ENCODE data around the gene ACTMAP. TPM values are rescaled to one million over a fixed set of nuclear protein-coding genes. Genes with fewer than 3 reads are reported as not detected.

ACTMAP gene
- total and polyA plus RNA-seq, 12 donors = 2.2 to 28.0 (median 12.2) TPM

DNA sequence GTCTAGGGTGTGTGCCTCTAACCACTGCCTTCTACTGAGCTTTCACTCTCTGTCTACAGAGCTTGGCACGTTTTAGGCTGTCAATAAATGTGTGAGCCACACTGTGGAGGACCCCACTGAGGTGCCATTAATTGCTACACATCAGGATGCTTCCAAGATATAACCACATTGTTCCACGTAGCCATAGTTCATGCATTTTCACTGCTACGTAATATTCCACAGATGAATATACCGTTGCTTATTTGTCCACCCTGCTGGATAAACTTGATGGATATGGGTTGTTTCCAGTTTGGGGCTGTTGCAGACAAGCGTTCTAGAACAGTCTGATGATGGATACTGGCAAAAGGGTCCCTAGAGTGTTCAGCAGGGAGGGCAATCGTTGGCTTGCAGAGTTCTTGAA is 48.5 kb downstream of the ACTMAP start:
- no peak for TF ChIP-seq POLR2A (IDR thresholded peaks at IDR 0.05)
- TF ChIP-seq, protein P1, sequence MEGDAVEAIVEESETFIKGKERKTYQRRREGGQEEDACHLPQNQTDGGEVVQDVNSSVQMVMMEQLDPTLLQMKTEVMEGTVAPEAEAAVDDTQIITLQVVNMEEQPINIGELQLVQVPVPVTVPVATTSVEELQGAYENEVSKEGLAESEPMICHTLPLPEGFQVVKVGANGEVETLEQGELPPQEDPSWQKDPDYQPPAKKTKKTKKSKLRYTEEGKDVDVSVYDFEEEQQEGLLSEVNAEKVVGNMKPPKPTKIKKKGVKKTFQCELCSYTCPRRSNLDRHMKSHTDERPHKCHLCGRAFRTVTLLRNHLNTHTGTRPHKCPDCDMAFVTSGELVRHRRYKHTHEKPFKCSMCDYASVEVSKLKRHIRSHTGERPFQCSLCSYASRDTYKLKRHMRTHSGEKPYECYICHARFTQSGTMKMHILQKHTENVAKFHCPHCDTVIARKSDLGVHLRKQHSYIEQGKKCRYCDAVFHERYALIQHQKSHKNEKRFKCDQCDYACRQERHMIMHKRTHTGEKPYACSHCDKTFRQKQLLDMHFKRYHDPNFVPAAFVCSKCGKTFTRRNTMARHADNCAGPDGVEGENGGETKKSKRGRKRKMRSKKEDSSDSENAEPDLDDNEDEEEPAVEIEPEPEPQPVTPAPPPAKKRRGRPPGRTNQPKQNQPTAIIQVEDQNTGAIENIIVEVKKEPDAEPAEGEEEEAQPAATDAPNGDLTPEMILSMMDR (IDR thresholded peaks at IDR 0.05) = no peak
- Histone ChIP-seq H3K4me3 (no peak overlapping the region), H3K36me3 (replicated peaks in 1 of 2) (peaks cover 0 to 60% of the 10 kb centered on the region in 2 donors), H3K4me1 (replicated peaks in 1 of 2) (no peaks in the 10 kb centered on the region), H3K27me3 (no peaks in the 10 kb centered on the region), H3K9me3 (replicated peaks in 1 of 3) (no peaks in the 10 kb centered on the region), H3K27ac (no peak overlapping the region)
- WGBS, 4 donors = 94 to 98% (median 97%) methylated on average over 6 of the region's 6 CpGs
- intact Hi-C loops (cut with DNase I) = no loop called here
- DNase-seq = no peak

DNA sequence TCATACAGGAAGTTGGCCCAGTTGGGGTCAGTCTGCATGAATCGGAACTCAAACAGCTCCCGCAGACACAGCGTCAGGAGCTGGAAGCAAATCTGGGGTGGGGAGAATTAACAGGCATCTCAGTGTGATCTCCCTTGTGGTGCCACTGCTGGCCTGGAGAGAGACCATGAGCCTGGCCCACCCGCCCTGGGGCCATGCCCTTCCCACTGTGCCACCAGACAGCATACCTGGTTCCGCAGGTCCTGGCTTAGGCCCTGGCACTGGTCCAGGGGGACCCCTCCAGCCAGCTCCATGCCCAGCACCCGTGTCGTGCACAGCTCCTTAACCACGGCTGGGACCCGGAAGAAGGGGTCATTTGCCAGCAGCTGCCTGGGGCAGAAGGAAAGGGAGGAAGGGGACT is 50.2 kb downstream of the ACTMAP start:
- no peak for DNase-seq
- no peaks in the 10 kb centered on the region for H3K27me3 ChIP-seq
- intact Hi-C loops (cut with DNase I) = no loop called here
- TF ChIP-seq, protein P1 (IDR thresholded peaks at IDR 0.05) = no peak
- TF ChIP-seq POLR2A (IDR thresholded peaks at IDR 0.05) = no peak
- no peaks in the 10 kb centered on the region for H3K9me3 ChIP-seq (replicated peaks in 1 of 3)
- no peak overlapping the region for H3K27ac ChIP-seq
- H3K36me3 ChIP-seq (replicated peaks in 1 of 2) = peaks cover 0 to 60% of the 10 kb centered on the region in 2 donors
- WGBS, 4 donors = 95 to 100% (median 96%) methylated on average over 3 to 9 of the region's 9 CpGs
- no peaks in the 10 kb centered on the region for H3K4me1 ChIP-seq (replicated peaks in 1 of 2)
- H3K4me3 ChIP-seq = no peak overlapping the region

DNA sequence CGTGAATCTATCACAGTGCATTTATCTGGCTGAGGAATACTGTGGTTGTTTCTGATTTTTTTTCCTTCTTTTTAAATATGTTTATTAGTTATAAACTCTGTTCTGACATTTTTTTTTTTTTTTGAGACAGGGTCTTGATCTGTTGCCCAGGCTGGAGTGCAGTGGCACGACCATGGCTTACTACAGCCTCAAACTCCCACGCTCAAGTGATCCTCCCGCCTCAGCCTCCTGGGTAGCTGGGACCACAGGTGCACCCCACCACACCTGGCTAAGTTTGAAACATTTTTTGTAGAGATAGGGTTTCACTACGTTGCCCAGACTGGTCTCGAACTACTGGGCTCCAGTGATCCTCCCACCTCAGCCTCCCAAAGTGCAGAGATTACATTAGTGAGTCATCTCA is 53.3 kb downstream of the ACTMAP start:
- 90 to 96% (median 94%) methylated on average over 3 to 6 of the region's 6 CpGs for WGBS, 4 donors
- no peak overlapping the region for H3K27ac ChIP-seq
- no peak for TF ChIP-seq POLR2A (IDR thresholded peaks at IDR 0.05)
- TF ChIP-seq, protein P1 (IDR thresholded peaks at IDR 0.05) = no peak
- no peaks in the 10 kb centered on the region for H3K4me1 ChIP-seq (replicated peaks in 1 of 2)
- intact Hi-C loops (cut with DNase I) = no loop called here
- H3K9me3 ChIP-seq (replicated peaks in 1 of 3) = no peaks in the 10 kb centered on the region
- H3K4me3 ChIP-seq = no peak overlapping the region
- no peaks in the 10 kb centered on the region for H3K27me3 ChIP-seq
- H3K36me3 ChIP-seq (replicated peaks in 1 of 2) = peaks cover 0 to 34% of the 10 kb centered on the region in 2 donors
- no peak for DNase-seq

DNA sequence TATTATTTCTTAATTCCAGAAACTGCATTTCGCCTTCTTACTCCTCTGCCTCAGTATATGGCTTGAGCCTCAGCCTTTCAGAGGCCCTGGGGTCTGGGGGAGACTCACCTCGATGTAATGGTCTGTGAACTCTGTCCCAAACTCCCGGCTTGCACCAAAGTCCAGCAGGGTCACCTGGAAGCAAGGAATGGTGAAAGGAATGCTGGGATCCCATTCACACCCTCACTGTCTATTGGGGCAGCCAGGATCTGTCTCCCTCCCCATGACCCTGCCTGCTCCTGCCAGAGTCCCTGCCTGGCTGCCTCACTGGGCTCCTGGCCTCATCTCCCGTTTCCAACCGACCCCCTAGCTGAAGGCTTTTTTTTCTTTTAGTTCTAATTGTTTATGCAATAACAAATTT is 54.4 kb downstream of the ACTMAP start:
- no peak for DNase-seq
- peaks cover 0 to 24% of the 10 kb centered on the region in 2 donors for H3K36me3 ChIP-seq (replicated peaks in 1 of 2)
- WGBS, 4 donors = 84 to 96% (median 92%) methylated on average over 5 of the region's 5 CpGs
- H3K4me3 ChIP-seq = no peak overlapping the region
- H3K27ac ChIP-seq = no peak overlapping the region
- intact Hi-C loops (cut with DNase I) = no loop called here
- H3K9me3 ChIP-seq (replicated peaks in 1 of 3) = no peaks in the 10 kb centered on the region
- H3K27me3 ChIP-seq = no peaks in the 10 kb centered on the region
- TF ChIP-seq, protein P1 (IDR thresholded peaks at IDR 0.05) = no peak
- TF ChIP-seq POLR2A (IDR thresholded peaks at IDR 0.05) = no peak
- peaks cover 0 to 5% of the 10 kb centered on the region in 2 donors for H3K4me1 ChIP-seq (replicated peaks in 1 of 2)

All from adrenal gland (tissue), 12 donors.